Prostate gland (tissue), 2 donors: ENCODE measurements around the gene TRAF2. TPM values are rescaled to one million over a fixed set of nuclear protein-coding genes. Genes with fewer than 3 reads are reported as not detected.
A peak's percentile ranks its signal among the peaks of the same experiment; 100 is the strongest.

Experiments
- DNase-seq: peaks from one replicate; pipeline ENCODE4 v3.0.0-alpha.2; 2019; ENCODE audit warnings: low spot score
- H3K27ac ChIP-seq, 2 donors: fragments of 200-600 bp; sonication (generic); 2 replicates each; pipeline ENCODE4 v1.5.1; 2017 to 2019
- H3K27me3 ChIP-seq: fragments of 200-600 bp; sonication (generic); replicated peaks from 2 replicates; pipeline ENCODE4 v1.5.1; 2019; ENCODE audit not compliant: insufficient read depth
- H3K36me3 ChIP-seq, 2 donors: fragments of 200-600 bp; sonication (generic); 1 replicate in 1 of 2; 2 replicates in 1 of 2; pipeline versions ENCODE4 v1.5.1 to v1.8.1; 2017 to 2019
- H3K4me1 ChIP-seq: fragments of 200-600 bp; sonication (generic); replicated peaks from 2 replicates; pipeline ENCODE4 v1.5.1; 2019
- H3K4me3 ChIP-seq, 2 donors: fragments of 200-600 bp; sonication (generic); 2 replicates each; pipeline ENCODE4 v1.5.1; 2017 to 2019
- H3K9me3 ChIP-seq: fragments of 200-600 bp; sonication (generic); 2 replicates; pipeline ENCODE4 v1.5.1; 2017
- POLR2A ChIP-seq: fragments of 450-650 bp; IDR thresholded peaks from one replicate; pipeline ENCODE4 v1.6.1; 2016; ENCODE audit warnings: antibody characterized with exemption, mild to moderate bottlenecking
- POLR2AphosphoS5 ChIP-seq: sonication (generic); formaldehyde crosslinking; IDR thresholded peaks from one replicate; pipeline ENCODE4 v1.6.1; 2017; ENCODE audit warnings: antibody characterized with exemption
- WGBS: methylation state at CpG from one replicate; pipeline ENCODE4 v1.1.5; 2018; 5-methylcytosine and 5-hydroxymethylcytosine counted together
- intact Hi-C: fragments of 100-400 bp; cut with DNase I; formaldehyde crosslinking; loops from one replicate; pipeline ENCODE4 v1.14.2; 2022
- total RNA-seq, 2 donors: library from RNA; depleted of rRNA; stranded (reverse); fragments of >200 nt; gene quantifications; one replicate each; pipeline ENCODE4 v1.1.0, GENCODE V29; 2016
- TF ChIP-seq, protein P1 (sequence below), 4 experiments: fragments of 200-600 bp in 2 of 4; fragments of 450-650 bp in 2 of 4; sonication (generic) in 2 of 4; IDR thresholded peaks; 1 replicate in 3 of 4; 2 replicates in 1 of 4; pipeline ENCODE4 v1.5.1; 2016 to 2019; ENCODE audit warnings: antibody characterized with exemption in 4 of 4, mild to moderate bottlenecking in 2 of 4, moderate library complexity in 2 of 4

Gene TRAF2
- total RNA-seq, 2 donors from 2014 or later, result 23.6 to 24.2 TPM

DNA sequence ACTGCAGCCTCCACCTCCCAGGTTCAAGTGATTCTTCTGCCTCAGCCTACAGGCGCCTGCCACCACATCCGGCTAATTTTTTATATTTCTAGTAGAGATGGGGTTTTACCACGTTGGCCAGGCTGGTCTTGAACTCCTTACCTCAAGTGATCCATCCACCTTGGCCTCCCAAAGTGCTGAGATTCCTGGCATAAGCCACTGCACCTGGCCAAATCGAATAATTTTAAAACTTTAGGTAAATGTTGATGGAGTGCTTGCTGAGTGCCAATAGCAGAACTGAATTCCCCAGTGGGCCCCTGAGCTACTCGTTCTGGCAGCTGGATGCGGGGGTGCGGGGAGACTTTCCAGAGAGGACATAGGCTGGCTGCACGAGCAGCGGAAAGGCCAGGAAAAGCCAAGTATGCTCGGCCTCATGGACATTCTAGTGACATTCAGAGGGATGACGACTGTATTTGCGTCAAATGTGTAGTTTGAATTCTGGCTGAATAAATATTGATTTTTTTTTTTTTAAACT is 16.8 kb downstream of the TRAF2 start:
- intact Hi-C loops, result no loop called here
- H3K4me1 ChIP-seq, result peaks cover 7% of the 10 kb centered on the region

DNA sequence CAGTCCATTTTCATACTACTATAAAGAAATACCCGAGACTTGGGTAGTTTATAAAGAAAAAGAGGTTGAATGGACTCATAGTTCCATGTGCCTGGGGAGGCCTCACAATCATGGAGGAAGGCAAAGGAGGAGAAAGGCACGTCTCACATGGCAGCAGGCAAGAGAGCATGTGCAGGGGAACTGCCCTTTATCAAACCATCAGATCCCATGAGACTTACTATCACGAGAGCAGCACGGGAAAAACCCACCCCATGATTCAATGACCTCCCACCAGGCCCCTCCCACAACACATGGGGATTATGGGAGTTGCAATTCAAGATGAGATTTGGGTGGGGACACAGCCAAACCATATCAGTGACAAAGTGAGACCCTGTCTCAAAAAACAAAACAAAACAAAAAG is 19.9 kb downstream of the TRAF2 start:
- 82% methylated on average over 4 of the region's 4 CpGs for WGBS

More for the DNA sequence above, 16.8 kb downstream of the TRAF2 start:
- TF ChIP-seq POLR2A (no peak), POLR2AphosphoS5 (peak; percentile 34)
- TF ChIP-seq, protein P1, sequence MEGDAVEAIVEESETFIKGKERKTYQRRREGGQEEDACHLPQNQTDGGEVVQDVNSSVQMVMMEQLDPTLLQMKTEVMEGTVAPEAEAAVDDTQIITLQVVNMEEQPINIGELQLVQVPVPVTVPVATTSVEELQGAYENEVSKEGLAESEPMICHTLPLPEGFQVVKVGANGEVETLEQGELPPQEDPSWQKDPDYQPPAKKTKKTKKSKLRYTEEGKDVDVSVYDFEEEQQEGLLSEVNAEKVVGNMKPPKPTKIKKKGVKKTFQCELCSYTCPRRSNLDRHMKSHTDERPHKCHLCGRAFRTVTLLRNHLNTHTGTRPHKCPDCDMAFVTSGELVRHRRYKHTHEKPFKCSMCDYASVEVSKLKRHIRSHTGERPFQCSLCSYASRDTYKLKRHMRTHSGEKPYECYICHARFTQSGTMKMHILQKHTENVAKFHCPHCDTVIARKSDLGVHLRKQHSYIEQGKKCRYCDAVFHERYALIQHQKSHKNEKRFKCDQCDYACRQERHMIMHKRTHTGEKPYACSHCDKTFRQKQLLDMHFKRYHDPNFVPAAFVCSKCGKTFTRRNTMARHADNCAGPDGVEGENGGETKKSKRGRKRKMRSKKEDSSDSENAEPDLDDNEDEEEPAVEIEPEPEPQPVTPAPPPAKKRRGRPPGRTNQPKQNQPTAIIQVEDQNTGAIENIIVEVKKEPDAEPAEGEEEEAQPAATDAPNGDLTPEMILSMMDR (IDR thresholded peaks at IDR 0.05), result no peak
- no peaks in the 10 kb centered on the region for H3K27me3 ChIP-seq
- H3K36me3 ChIP-seq, result no peaks in the 10 kb centered on the region
- H3K9me3 ChIP-seq, result no peaks in the 10 kb centered on the region
- no peak overlapping the region for H3K4me3 ChIP-seq
- 47% methylated on average over 12 of the region's 12 CpGs for WGBS
- no peak for DNase-seq
- peak overlapping the region; percentile 77 to 78 for H3K27ac ChIP-seq

DNA sequence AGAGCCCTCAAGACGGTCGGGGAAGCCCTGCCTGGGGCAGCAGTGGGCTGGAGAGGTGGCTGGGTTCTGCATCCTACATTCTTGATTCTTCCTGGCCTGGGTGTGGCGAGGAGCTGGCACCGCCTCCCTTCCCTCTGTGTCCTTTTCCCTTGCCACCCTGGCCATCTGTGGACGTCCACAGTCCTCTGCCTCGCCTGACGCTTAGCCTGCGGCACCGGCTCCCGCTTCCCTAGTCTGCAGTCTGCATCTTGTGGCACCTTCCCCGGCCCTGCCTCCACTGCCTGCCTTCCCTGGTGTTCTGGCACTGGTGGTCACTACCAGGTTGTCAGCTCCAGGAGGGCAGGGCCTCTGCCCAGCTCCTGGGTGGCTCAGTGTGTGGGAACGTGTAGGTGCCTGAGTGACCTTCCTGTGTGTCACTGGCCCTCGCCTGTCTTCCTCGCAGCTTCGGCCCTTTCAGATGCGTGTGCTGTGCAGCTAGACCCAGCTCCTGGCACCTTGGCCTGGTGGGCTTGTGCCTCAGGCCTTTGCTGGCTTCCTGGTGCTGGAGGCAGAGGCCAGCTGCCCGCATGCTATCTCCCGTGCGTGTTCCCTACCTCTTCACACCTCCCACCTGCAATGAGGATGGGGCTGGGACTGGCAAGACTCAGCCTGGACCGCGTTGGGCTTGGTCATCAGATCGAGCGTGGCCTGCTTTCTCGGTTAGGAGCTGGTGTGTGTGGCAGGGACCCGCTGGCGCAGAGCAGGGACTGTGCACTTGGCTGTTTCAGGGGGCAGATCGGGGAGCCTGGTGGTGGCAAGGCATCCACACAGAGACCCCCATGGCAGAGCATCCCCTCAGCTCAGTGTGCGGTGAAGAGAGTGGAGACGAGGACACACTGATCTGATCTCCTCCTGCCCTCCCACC is 20.9 kb downstream of the TRAF2 start:
- no peak overlapping the region for H3K27ac ChIP-seq
- H3K4me1 ChIP-seq, result peaks cover 2% of the 10 kb centered on the region
- H3K9me3 ChIP-seq, result no peaks in the 10 kb centered on the region
- WGBS, result 94% methylated on average over 28 of the region's 29 CpGs
- no peak for DNase-seq
- H3K36me3 ChIP-seq, result no peaks in the 10 kb centered on the region
- H3K4me3 ChIP-seq, result no peak overlapping the region
- no peaks in the 10 kb centered on the region for H3K27me3 ChIP-seq
- TF ChIP-seq POLR2A (no peak), POLR2AphosphoS5 (no peak)
- TF ChIP-seq, protein P1 (IDR thresholded peaks at IDR 0.05), result no peak
- intact Hi-C loops, result no loop called here

More for the DNA sequence above, 19.9 kb downstream of the TRAF2 start:
- H3K4me1 ChIP-seq, result peaks cover 7% of the 10 kb centered on the region
- H3K4me3 ChIP-seq, result no peak overlapping the region
- H3K27me3 ChIP-seq, result no peaks in the 10 kb centered on the region
- TF ChIP-seq POLR2A, result no peak
- TF ChIP-seq, protein P1 (IDR thresholded peaks at IDR 0.05), result no peak
- no peak for TF ChIP-seq POLR2AphosphoS5
- intact Hi-C loops, result no loop called here
- H3K36me3 ChIP-seq, result no peaks in the 10 kb centered on the region
- no peaks in the 10 kb centered on the region for H3K9me3 ChIP-seq
- DNase-seq, result no peak
- H3K27ac ChIP-seq, result no peak overlapping the region

DNA sequence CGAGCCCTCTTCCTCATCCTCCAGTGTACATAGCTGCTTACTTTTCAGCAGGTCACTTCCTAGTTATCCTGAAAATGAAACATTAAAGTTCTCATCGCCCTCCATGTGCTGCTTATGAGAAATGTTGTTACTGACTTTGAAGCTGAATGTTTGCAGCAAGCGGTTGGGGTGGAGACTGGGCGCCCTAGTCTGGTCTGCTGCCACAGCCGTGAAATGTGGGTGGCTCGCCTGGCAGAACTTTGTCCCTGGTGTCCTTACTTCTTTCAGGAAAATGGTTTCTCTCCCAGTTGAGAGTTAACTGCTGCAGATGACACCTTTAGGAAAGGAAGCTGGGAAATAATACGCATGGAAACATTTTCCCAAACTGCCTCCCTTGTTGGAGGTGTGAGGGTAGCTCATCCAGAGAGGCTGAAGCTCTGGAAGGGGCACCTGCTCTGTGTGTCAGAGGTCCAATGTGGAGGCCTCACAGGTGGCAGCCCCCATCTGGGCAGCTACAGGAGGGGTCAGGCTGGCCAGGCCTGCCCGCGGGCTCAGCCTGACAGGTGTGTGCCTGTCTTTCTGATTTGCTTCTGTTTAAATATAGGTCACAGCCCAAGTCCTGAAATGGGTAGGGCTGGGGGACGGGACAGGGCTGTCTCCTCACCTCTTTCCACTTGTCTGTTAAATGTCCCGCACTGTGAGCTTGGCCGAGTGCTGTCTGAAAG is 24.0 kb downstream of the TRAF2 start:
- intact Hi-C loops, result no loop called here
- no peaks in the 10 kb centered on the region for H3K4me1 ChIP-seq
- no peaks in the 10 kb centered on the region for H3K36me3 ChIP-seq
- H3K4me3 ChIP-seq, result no peak overlapping the region
- no peaks in the 10 kb centered on the region for H3K27me3 ChIP-seq
- DNase-seq, result no peak
- no peaks in the 10 kb centered on the region for H3K9me3 ChIP-seq
- H3K27ac ChIP-seq, result no peak overlapping the region
- TF ChIP-seq POLR2AphosphoS5 (no peak), POLR2A (no peak)
- TF ChIP-seq, protein P1 (IDR thresholded peaks at IDR 0.05), result no peak
- 89% methylated on average over 12 of the region's 12 CpGs for WGBS
